HG03060 (cell line): ENCODE measurements around the gene SMYD2.

Source experiments
- ATAC-seq: cut with Tn5 transposase; IDR thresholded peaks from one replicate; pipeline ENCODE4 v1.9.1; 2021; ENCODE audit warnings: low read depth, moderate number of reproducible peaks; ENCODE audit not compliant: unreplicated experiment

SMYD2 gene, protein sequence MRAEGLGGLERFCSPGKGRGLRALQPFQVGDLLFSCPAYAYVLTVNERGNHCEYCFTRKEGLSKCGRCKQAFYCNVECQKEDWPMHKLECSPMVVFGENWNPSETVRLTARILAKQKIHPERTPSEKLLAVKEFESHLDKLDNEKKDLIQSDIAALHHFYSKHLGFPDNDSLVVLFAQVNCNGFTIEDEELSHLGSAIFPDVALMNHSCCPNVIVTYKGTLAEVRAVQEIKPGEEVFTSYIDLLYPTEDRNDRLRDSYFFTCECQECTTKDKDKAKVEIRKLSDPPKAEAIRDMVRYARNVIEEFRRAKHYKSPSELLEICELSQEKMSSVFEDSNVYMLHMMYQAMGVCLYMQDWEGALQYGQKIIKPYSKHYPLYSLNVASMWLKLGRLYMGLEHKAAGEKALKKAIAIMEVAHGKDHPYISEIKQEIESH

DNA sequence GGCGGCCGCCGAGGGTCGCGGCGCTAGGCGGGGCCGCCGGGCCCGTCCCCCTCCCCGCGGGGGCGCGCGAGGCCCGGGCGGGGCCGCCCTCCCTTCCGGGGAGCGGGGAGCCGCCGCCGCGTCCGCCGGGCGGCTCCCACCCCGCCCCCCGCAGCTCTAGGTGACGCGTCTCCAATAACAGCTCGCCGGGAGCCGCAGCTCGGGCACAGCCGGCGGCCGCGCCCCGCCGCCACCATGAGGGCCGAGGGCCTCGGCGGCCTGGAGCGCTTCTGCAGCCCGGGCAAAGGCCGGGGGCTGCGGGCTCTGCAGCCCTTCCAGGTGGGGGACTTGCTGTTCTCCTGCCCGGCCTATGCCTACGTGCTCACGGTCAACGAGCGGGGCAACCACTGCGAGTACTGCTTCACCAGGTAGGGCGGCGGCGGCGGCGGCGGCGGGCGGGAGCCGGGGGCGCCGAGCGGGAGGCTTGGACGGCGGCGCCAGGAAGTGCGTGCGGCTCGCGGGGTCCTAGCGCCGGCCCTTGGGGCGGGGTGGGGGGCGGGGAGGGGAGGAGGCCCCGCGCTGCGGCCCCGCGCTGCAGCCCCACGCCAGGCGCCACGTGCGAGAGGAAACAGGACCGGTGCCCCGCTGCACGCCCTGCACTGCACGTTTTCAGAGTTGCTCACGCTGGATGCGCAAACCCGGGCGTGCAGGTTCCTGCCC lies at the start of gene SMYD2:
Gene SMYD2 (plus strand): TSS at position 139 of the 699 bp plus-strand sequence. CDS start 96 bp downstream, at position 235.
- ATAC-seq: no peak

GRCh38 chr1:214233856-214234634 lies 46.9 kb upstream of the SMYD2 start:
- no peak for ATAC-seq

GRCh38 chr1:214234635-214235025 lies 46.3 kb upstream of the SMYD2 start:
- ATAC-seq: no peak

DNA sequence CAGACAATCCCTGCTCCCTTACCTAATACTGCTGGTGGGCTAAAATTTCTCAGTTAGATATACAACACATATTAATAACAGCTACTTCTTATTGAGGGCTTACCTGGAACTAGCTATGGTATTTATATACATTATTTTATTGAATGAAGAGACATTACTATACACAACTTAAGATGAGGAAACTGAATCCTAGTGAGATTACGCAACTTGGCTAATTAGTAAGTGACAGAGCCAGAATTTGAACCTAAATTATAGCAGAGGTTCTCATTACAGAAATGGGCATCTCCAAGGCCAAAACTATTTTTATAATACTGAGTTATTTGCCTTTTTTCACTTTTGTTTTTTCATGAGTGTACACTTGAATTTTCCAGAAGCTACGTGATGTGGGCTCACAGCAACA lies 44.5 kb upstream of the SMYD2 start:
- ATAC-seq: no peak

GRCh38 chr1:214241060-214241459 lies 39.9 kb upstream of the SMYD2 start:
- no peak for ATAC-seq

DNA sequence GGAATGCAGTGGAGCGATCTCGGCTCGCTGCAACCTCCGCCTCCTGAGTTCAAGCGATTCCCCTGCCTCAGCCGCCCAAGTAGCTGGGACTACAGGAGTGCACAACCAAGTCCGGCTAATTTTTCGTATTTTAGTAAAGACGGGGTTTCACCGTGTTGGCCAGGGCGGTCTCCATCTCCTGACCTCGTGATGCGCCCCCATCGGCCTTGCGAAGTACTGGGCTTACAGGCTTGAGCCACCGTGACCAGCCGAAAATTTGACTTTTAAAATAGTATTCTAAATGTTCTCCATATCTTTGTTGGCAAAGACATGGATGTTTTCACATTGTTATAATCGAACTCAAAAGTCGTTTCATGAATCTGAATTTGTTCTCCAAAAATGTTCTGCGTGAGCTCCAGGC lies 36.7 kb upstream of the SMYD2 start:
- no peak for ATAC-seq

- no peak for ATAC-seq
These were observed 36.1 kb upstream of the SMYD2 start for GRCh38 chr1:214244841-214245240.

GRCh38 chr1:214247501-214248041 lies 33.4 kb upstream of the SMYD2 start:
- ATAC-seq: no peak

DNA sequence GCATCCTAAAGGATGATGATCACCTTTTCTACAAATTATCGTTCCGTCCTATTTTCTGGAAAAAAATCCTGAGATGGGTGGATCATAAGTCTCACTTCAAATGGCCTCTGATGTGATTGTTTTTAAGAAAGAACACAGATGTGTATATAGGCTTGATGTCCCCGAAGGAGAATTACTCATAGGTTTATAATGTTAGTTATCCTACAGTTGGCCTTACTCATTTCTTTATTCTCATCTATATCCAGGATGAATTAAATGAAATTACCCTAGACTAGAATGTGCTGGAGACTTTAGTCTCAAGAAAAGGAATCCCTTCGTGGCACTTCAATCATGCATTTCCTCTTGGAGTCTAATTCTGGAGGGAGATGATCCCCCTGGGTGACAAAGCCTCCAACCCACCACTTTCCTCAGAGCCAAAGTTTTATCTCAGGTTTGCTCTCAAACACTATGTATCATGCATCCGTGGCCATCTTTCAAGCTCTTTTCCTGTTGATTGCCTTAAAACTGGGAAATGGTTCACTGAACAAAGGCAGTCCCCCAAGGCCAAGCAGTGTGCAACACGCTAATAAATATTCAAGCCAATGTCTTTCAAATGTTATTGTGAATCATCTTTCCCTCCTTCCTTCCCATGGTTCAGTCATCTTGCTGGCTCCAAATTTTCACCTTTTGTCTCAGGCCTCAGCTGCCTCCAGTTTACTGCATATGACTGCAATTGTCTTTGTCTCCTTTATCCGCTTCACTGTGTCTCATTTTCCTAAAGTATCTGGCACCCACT lies 32.5 kb upstream of the SMYD2 start:
- no peak for ATAC-seq

- ATAC-seq: no peak
These were observed 31.3 kb upstream of the SMYD2 start for GRCh38 chr1:214249651-214250050.

DNA sequence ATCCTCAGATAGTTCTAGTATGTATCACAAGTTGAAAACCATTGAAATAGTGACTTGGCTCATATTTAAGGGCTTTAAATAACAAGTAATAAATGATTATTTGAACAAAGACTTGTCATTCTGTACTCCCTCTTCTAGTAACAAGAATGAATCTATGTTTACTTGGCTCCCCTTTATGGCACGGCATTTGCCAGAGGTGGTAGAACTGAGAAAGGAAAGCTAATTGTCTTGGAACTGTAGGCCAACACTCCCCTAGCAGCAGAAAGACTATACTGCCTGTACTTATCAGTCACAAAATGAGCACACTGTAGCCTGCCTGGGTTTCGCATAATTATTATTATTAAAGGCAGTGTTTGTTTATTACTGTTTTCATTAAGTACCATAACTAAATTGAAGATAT lies 29.6 kb upstream of the SMYD2 start:
- no peak for ATAC-seq

- ATAC-seq: no peak
These were observed 25.4 kb upstream of the SMYD2 start for GRCh38 chr1:214255509-214255908.

- no peak for ATAC-seq
These were observed 21.5 kb upstream of the SMYD2 start for GRCh38 chr1:214259353-214259977.

GRCh38 chr1:214260561-214261205 lies 20.3 kb upstream of the SMYD2 start:
- ATAC-seq: no peak

DNA sequence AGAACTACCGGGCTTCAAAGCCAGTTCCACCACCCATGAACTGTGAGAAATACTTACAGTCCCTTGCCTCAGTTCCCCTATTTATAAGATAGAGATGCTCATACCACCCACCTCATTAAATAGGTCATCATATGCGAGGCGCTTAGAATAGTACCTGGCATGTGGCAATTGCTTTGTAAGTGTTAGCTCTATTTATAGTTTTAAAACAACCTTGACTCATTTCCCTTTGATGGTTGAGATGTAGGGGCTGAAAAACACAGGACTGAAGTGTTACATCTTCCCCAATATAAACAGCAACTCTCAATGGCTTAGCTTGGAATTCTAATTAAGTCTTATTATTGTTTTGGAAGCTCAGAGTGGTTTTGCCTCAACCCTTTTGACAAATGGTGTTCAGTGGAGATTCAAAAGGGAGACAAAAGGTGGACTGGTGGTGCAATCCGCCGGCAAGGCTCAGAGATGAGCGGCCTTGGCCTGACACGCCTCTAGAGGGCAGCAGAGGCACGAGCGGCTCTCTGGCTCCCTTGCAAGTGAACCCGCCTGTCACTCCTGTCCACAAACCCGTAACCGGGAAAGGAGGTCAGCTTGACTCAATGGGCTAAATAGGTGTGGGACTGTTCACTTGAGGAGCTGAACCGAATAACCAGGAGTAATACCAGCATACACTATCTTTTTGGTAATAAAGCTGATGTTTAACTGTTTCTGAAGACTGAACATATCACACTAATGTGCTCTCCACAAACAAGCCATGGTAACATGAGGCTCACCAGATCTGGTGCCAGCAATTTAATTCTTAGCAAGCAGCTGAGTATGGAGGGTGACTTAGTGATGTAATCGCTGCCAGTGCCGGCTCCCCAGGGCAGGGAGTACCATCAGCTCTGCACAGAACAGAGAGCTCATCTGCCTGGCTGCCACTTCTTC lies 19.5 kb upstream of the SMYD2 start:
- ATAC-seq: peak; percentile 79

GRCh38 chr1:214264196-214264595 lies 16.8 kb upstream of the SMYD2 start:
- no peak for ATAC-seq

- no peak for ATAC-seq
These were observed 16.0 kb upstream of the SMYD2 start for GRCh38 chr1:214264976-214265375.

DNA sequence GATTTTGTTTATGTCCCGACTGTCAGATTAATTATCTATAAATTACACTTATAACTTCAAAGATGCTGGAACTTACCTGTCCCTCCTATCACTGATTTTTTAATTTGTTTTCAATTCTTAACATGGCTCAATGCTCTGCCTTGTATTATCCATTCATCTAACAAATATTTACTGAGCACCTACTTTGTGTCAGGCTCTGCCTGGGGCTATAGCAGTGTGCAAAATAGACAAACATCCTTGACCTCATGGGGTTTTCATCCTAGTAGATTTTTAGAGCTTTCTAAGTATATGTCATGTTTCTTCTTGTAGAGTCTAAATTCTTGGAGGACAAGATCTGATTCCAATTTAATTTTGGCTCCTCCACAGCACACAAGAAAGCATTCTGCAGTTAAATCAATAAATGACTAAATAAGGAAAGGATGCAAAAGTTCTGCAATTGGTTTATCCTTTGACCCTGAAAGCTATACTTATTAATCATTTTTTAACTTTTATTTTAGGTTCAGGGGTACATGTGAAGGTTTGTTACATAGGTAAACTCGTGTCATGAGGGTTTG lies 10.8 kb upstream of the SMYD2 start:
- ATAC-seq: no peak
